ENCODE data around the gene PDIA2. TPM values are rescaled to one million over a fixed set of nuclear protein-coding genes. Genes with fewer than 3 reads are reported as not detected.

Gene PDIA2
- total RNA-seq, 1 experiment from 2014 or later: 1.1 TPM

- BruUV-seq (replicated peaks): no TSS peak
- Histone ChIP-seq H3K27ac (ENCODE audit: low read length) (no peak overlapping the region), H3K4me1 (ENCODE audit: control insufficient read depth, insufficient read depth, low read length) (no peaks in the 10 kb centered on the region), H3K4me3 (ENCODE audit: low read depth in 2 of 2, low read length in 2 of 2) (no peak overlapping the region), H3K27me3 (ENCODE audit: control insufficient read depth, insufficient read depth, low read length) (no peaks in the 10 kb centered on the region), H3K9me3 (ENCODE audit: control insufficient read depth, insufficient read depth, low read depth, low read length) (no peaks in the 10 kb centered on the region), H3K36me3 (ENCODE audit: control insufficient read depth, insufficient read depth, low read length) (no peaks in the 10 kb centered on the region)
- intact Hi-C loops (cut with micrococcal nuclease; ENCODE audit: unreplicated experiment) (no loop called here), in situ Hi-C loops (cut with HindIII; ENCODE audit: low pct_unique_long_range_greater_than_20kb, low sequenced_read_pairs) (no loop called here)
- no peak for TF ChIP-seq POLR2AphosphoS5 (IDR thresholded peaks at IDR 0.05; ENCODE audit: low read depth, low read length)
- TF ChIP-seq SIN3A (IDR thresholded peaks at IDR 0.05; ENCODE audit: borderline replicate concordance, insufficient read depth, low read depth, low read length): no peak
- TF ChIP-seq, protein P1, sequence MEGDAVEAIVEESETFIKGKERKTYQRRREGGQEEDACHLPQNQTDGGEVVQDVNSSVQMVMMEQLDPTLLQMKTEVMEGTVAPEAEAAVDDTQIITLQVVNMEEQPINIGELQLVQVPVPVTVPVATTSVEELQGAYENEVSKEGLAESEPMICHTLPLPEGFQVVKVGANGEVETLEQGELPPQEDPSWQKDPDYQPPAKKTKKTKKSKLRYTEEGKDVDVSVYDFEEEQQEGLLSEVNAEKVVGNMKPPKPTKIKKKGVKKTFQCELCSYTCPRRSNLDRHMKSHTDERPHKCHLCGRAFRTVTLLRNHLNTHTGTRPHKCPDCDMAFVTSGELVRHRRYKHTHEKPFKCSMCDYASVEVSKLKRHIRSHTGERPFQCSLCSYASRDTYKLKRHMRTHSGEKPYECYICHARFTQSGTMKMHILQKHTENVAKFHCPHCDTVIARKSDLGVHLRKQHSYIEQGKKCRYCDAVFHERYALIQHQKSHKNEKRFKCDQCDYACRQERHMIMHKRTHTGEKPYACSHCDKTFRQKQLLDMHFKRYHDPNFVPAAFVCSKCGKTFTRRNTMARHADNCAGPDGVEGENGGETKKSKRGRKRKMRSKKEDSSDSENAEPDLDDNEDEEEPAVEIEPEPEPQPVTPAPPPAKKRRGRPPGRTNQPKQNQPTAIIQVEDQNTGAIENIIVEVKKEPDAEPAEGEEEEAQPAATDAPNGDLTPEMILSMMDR (IDR thresholded peaks at IDR 0.05): no peak
- no peak for TF ChIP-seq TCF7L2 (IDR thresholded peaks at IDR 0.05; ENCODE audit: low read depth, low read length)
- TF ChIP-seq, protein P2, sequence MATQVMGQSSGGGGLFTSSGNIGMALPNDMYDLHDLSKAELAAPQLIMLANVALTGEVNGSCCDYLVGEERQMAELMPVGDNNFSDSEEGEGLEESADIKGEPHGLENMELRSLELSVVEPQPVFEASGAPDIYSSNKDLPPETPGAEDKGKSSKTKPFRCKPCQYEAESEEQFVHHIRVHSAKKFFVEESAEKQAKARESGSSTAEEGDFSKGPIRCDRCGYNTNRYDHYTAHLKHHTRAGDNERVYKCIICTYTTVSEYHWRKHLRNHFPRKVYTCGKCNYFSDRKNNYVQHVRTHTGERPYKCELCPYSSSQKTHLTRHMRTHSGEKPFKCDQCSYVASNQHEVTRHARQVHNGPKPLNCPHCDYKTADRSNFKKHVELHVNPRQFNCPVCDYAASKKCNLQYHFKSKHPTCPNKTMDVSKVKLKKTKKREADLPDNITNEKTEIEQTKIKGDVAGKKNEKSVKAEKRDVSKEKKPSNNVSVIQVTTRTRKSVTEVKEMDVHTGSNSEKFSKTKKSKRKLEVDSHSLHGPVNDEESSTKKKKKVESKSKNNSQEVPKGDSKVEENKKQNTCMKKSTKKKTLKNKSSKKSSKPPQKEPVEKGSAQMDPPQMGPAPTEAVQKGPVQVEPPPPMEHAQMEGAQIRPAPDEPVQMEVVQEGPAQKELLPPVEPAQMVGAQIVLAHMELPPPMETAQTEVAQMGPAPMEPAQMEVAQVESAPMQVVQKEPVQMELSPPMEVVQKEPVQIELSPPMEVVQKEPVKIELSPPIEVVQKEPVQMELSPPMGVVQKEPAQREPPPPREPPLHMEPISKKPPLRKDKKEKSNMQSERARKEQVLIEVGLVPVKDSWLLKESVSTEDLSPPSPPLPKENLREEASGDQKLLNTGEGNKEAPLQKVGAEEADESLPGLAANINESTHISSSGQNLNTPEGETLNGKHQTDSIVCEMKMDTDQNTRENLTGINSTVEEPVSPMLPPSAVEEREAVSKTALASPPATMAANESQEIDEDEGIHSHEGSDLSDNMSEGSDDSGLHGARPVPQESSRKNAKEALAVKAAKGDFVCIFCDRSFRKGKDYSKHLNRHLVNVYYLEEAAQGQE (IDR thresholded peaks at IDR 0.05; ENCODE audit: insufficient read depth in 1 of 2, low read depth in 2 of 2, low read length in 1 of 2): no peak
- ChIA-PET POLR2A (no interaction called here), CTCF (no interaction called here)
- ATAC-seq: peak; percentile 66
- no peak for DNase-seq (ENCODE audit: low read depth, low spot score)
Observed at GRCh38 chr16:303760-304505, 21.0 kb downstream of the PDIA2 start.

GRCh38 chr16:305916-306626, 23.1 kb downstream of the PDIA2 start:
- in situ Hi-C loops (cut with HindIII; ENCODE audit: low pct_unique_long_range_greater_than_20kb, low sequenced_read_pairs): no loop called here
- no peaks in the 10 kb centered on the region for H3K4me1 ChIP-seq (ENCODE audit: control insufficient read depth, insufficient read depth, low read length)
- H3K27ac ChIP-seq (ENCODE audit: low read length): no peak overlapping the region
- CTCF ChIA-PET: no interaction called here
- no peak overlapping the region for H3K4me3 ChIP-seq (ENCODE audit: low read depth in 2 of 2, low read length in 2 of 2)
- H3K36me3 ChIP-seq (ENCODE audit: control insufficient read depth, insufficient read depth, low read length): no peaks in the 10 kb centered on the region
- no peak for DNase-seq (ENCODE audit: low read depth, low spot score)
- H3K27me3 ChIP-seq (ENCODE audit: control insufficient read depth, insufficient read depth, low read length): no peaks in the 10 kb centered on the region
- intact Hi-C loops (cut with micrococcal nuclease; ENCODE audit: unreplicated experiment): no loop called here
- POLR2A ChIA-PET: no interaction called here
- TF ChIP-seq, protein P1 (IDR thresholded peaks at IDR 0.05): no peak
- TF ChIP-seq SIN3A (IDR thresholded peaks at IDR 0.05; ENCODE audit: borderline replicate concordance, insufficient read depth, low read depth, low read length): no peak
- TF ChIP-seq TCF7L2 (IDR thresholded peaks at IDR 0.05; ENCODE audit: low read depth, low read length): no peak
- TF ChIP-seq POLR2AphosphoS5 (IDR thresholded peaks at IDR 0.05; ENCODE audit: low read depth, low read length): no peak
- TF ChIP-seq, protein P2 (IDR thresholded peaks at IDR 0.05; ENCODE audit: insufficient read depth in 1 of 2, low read depth in 2 of 2, low read length in 1 of 2): no peak
- no peak for ATAC-seq
- H3K9me3 ChIP-seq (ENCODE audit: control insufficient read depth, insufficient read depth, low read depth, low read length): no peaks in the 10 kb centered on the region
- BruUV-seq (replicated peaks): no TSS peak
